Stimulated activated naive CD8-positive, alpha-beta T cell treated with anti-CD3 and anti-CD28 coated beads, Interleukin-15, Interleukin-2, amounts not matched to agents 100 U/mL and 50 U/mL, for 24 hours (primary cell): Measurements from ENCODE around the gene SHISAL2A.

ENCODE experiments used
- ATAC-seq: fragments of 150-1000 bp; cut with Tn5 transposase; one replicate; pipeline ENCODE4 v1.10.0; 2021
- DNase-seq: peaks from one replicate; pipeline ENCODE4 v3.0.0; 2021

Gene SHISAL2A

GRCh38 chr1:52632732-52633290, at the start of gene SHISAL2A:
Gene SHISAL2A (plus strand): TSS chr1:52633168. CDS start chr1:52633494, 326 bp downstream.
- ATAC-seq (peak; percentile 11), DNase-seq (peak; percentile 65)

- DNase-seq = no peak
- ATAC-seq = no peak
Measured at GRCh38 chr1:52585474-52585873, 47.5 kb upstream of the SHISAL2A start.

- DNase-seq (no peak), ATAC-seq (no peak)
Measured at GRCh38 chr1:52588027-52588426, 44.9 kb upstream of the SHISAL2A start.

- DNase-seq = no peak
- ATAC-seq = no peak
Measured at GRCh38 chr1:52588535-52588934, 44.4 kb upstream of the SHISAL2A start.

- ATAC-seq (no peak), DNase-seq (no peak)
Measured at GRCh38 chr1:52590266-52590665, 42.7 kb upstream of the SHISAL2A start.

- no peak for ATAC-seq
- DNase-seq = no peak
Measured at GRCh38 chr1:52592637-52593323, 40.2 kb upstream of the SHISAL2A start.

- DNase-seq (no peak), ATAC-seq (no peak)
Measured at GRCh38 chr1:52593495-52593894, 39.5 kb upstream of the SHISAL2A start.

GRCh38 chr1:52595061-52595460, 37.9 kb upstream of the SHISAL2A start:
- no peak for ATAC-seq
- no peak for DNase-seq

- no peak for DNase-seq
- no peak for ATAC-seq
Measured at GRCh38 chr1:52597912-52598311, 35.1 kb upstream of the SHISAL2A start.

GRCh38 chr1:52598729-52599128, 34.2 kb upstream of the SHISAL2A start:
- no peak for ATAC-seq
- DNase-seq = no peak

- no peak for DNase-seq
- no peak for ATAC-seq
Measured at GRCh38 chr1:52599236-52599635, 33.7 kb upstream of the SHISAL2A start.

GRCh38 chr1:52600533-52601179, 32.3 kb upstream of the SHISAL2A start:
- ATAC-seq (no peak), DNase-seq (no peak)

- DNase-seq (peak; percentile 7), ATAC-seq (no peak)
Measured at GRCh38 chr1:52601519-52601918, 31.4 kb upstream of the SHISAL2A start.

- peak; percentile 67 for ATAC-seq
- peak; percentile 62 for DNase-seq
Measured at GRCh38 chr1:52601991-52602855, 30.7 kb upstream of the SHISAL2A start, which contains the start of gene GPX7. Gene GPX7 (plus strand): TSS chr1:52602371. CDS start chr1:52602410, 39 bp downstream.

GRCh38 chr1:52602856-52603600, 29.9 kb upstream of the SHISAL2A start:
- DNase-seq (peak; percentile 27), ATAC-seq (no peak)

GRCh38 chr1:52603630-52604029, 29.3 kb upstream of the SHISAL2A start:
- no peak for ATAC-seq
- no peak for DNase-seq

- ATAC-seq (no peak), DNase-seq (no peak)
Measured at GRCh38 chr1:52604063-52604770, 28.8 kb upstream of the SHISAL2A start.

- no peak for ATAC-seq
- DNase-seq = no peak
Measured at GRCh38 chr1:52613636-52614373, 19.2 kb upstream of the SHISAL2A start.

GRCh38 chr1:52614671-52615070, 18.3 kb upstream of the SHISAL2A start:
- no peak for ATAC-seq
- DNase-seq = no peak

- ATAC-seq = no peak
- no peak for DNase-seq
Measured at GRCh38 chr1:52615489-52616042, 17.4 kb upstream of the SHISAL2A start.
